PC-9 (cell line): ENCODE results near the gene PPP1CC.

Experiments used
- CTCF ChIP-seq: fragments of 200-600 bp; sonication (generic); conservative IDR thresholded peaks from 2 replicates; pipeline ENCODE4 v1.6.1; 2017; ENCODE audit warnings: mixed run types, antibody characterized with exemption, mild to moderate bottlenecking, moderate library complexity
- EZH2 ChIP-seq: fragments of 200-600 bp; sonication (generic); IDR thresholded peaks from 2 replicates; pipeline ENCODE4 v1.8.0; 2017; ENCODE audit warnings: antibody characterized with exemption, low read depth

- TF ChIP-seq CTCF: no peak
- TF ChIP-seq EZH2: no peak
These were observed 58.3 kb downstream of the PPP1CC start for GRCh38 chr12:110684312-110684836.
